Measurements from ENCODE around the gene FCN1.

Gene FCN1

GRCh38 chr9:134870746-134871662 lies 46.7 kb downstream of the FCN1 start:
- no peak for TF ChIP-seq CTCF (IDR thresholded peaks at IDR 0.05; ENCODE audit: low read depth, low read length)
- no peak overlapping the region for H3K4me3 ChIP-seq (ENCODE audit: low read depth, low read length)

- no peak overlapping the region for H3K4me3 ChIP-seq (ENCODE audit: low read depth, low read length)
- TF ChIP-seq CTCF (IDR thresholded peaks at IDR 0.05; ENCODE audit: low read depth, low read length), result no peak
Measured at GRCh38 chr9:134870301-134870694, 47.4 kb downstream of the FCN1 start.

GRCh38 chr9:134869554-134870300 lies 48.0 kb downstream of the FCN1 start:
- TF ChIP-seq CTCF (IDR thresholded peaks at IDR 0.05; ENCODE audit: low read depth, low read length), result no peak

GRCh38 chr9:134868751-134869553 lies 48.8 kb downstream of the FCN1 start:
- no peak overlapping the region for H3K4me3 ChIP-seq (ENCODE audit: low read depth, low read length)
- no peak for TF ChIP-seq CTCF (IDR thresholded peaks at IDR 0.05; ENCODE audit: low read depth, low read length)

More at GRCh38 chr9:134869554-134870300, 48.0 kb downstream of the FCN1 start:
- H3K4me3 ChIP-seq (ENCODE audit: low read depth, low read length), result no peak overlapping the region

GRCh38 chr9:134867917-134868750 lies 49.6 kb downstream of the FCN1 start:
- H3K4me3 ChIP-seq (ENCODE audit: low read depth, low read length), result no peak overlapping the region
- no peak for TF ChIP-seq CTCF (IDR thresholded peaks at IDR 0.05; ENCODE audit: low read depth, low read length)

- no peak for TF ChIP-seq CTCF (IDR thresholded peaks at IDR 0.05; ENCODE audit: low read depth, low read length)
- no peak overlapping the region for H3K4me3 ChIP-seq (ENCODE audit: low read depth, low read length)
Measured at GRCh38 chr9:134864821-134865190, 52.9 kb downstream of the FCN1 start.
